ENCODE data around the gene MRM1. TPM values are rescaled to one million over a fixed set of nuclear protein-coding genes. Genes with fewer than 3 reads are reported as not detected.

The MRM1 gene
- total RNA-seq, 1 experiment from 2014 or later = 16.5 TPM

DNA sequence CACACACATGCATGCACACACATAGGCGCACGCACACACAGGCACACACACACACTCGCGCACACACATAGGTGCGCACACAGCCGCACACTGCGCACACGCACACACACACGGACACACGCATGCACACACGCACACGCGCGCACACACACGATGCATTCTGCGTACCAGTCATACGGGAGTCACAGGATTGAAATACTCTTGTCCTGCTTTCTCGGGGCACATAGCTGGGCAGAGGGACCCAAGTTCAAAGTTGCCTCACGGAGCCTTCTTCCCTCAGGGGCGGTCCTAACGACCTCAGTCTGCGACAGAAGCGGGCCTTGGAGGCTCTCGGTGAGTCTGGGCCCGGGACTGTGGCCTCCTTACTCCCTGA, 56.0 kb downstream of the MRM1 start:
- ATAC-seq (peak; percentile 58), DNase-seq (ENCODE audit: low spot score) (peak; percentile 29)
- Mint-ChIP-seq H3K27ac (no peak overlapping the region), H3K4me3 (peak overlapping the region; percentile 84), H3K27me3 (ENCODE audit: low read depth) (peaks cover 16% of the 10 kb centered on the region), H3K4me1 (peaks cover 6% of the 10 kb centered on the region), H3K9me3 (no peaks in the 10 kb centered on the region), H3K36me3 (no peaks in the 10 kb centered on the region)
- ChIA-PET POLR2A (no interaction called here), CTCF (interaction anchor here (0.5 to 2.3 kb wide), 18 partner anchors 9 to 359 kb away, joined by 3 to 20 read pairs (median 4); no protein-coding TSS in a partner anchor)
- TF ChIP-seq, protein P1, sequence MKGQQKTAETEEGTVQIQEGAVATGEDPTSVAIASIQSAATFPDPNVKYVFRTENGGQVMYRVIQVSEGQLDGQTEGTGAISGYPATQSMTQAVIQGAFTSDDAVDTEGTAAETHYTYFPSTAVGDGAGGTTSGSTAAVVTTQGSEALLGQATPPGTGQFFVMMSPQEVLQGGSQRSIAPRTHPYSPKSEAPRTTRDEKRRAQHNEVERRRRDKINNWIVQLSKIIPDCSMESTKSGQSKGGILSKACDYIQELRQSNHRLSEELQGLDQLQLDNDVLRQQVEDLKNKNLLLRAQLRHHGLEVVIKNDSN (CRISPR knock-in tag; IDR thresholded peaks at IDR 0.05) = no peak
- no peak for TF ChIP-seq ZNF317 (CRISPR knock-in tag; IDR thresholded peaks at IDR 0.05; ENCODE audit: borderline replicate concordance, low read depth)
- TF ChIP-seq, protein P2, sequence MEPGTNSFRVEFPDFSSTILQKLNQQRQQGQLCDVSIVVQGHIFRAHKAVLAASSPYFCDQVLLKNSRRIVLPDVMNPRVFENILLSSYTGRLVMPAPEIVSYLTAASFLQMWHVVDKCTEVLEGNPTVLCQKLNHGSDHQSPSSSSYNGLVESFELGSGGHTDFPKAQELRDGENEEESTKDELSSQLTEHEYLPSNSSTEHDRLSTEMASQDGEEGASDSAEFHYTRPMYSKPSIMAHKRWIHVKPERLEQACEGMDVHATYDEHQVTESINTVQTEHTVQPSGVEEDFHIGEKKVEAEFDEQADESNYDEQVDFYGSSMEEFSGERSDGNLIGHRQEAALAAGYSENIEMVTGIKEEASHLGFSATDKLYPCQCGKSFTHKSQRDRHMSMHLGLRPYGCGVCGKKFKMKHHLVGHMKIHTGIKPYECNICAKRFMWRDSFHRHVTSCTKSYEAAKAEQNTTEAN (CRISPR knock-in tag; IDR thresholded peaks at IDR 0.05) = peak; percentile 95; the same call in 1 of the 2 replicates
- TF ChIP-seq JUN (CRISPR knock-in tag; IDR thresholded peaks at IDR 0.05) = no peak

DNA sequence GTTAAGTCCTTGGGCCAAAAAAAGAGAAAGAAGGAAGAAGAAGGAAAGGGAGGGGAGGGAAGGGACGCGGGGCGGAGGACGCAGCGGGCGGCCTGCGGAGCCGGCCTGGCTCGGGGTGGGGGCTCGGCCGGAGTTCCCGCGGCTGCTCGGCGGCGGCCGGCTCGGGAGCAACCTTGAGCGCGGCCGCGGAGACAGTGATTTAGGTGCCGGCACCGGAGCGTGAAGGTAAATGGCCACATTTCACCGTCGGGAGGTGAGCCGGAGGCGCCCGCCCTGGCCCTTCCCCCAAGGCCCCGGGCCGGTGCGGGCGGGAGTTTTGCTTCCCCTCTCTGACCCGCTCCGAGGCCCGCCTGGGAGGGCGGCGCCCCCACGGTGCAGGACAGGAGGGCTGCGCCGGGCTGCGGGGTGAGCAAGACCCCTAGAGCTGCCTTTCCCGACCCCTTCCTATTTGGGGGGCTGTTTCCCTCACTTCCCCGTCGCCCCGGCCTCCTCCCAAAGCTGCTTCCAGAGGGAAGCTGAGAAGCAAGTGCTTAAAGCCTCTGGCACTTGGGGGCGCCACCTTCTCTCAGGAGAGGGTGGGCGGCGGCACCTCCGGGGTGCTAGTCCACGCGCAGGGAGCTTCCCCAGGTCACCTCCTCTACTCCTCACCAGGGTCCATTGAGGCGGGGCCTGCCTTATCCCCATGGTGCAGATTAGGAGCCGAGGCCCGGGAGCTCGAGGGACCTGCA, 56.5 kb downstream of the MRM1 start:
- ChIA-PET POLR2A (interaction anchor here (1.0 to 1.1 kb wide), 2 partner anchors 51 to 56 kb away, joined by 3 read pairs; partner anchors contain the start of gene MRM1), CTCF (interaction anchor here (0.5 to 2.3 kb wide), 39 partner anchors 9 to 389 kb away, joined by 3 to 20 read pairs (median 4); partner anchors contain the start of gene MRM1)
- Mint-ChIP-seq H3K9me3 (no peaks in the 10 kb centered on the region), H3K27ac (no peak overlapping the region), H3K4me1 (peaks cover 6% of the 10 kb centered on the region), H3K27me3 (ENCODE audit: low read depth) (peaks cover 16% of the 10 kb centered on the region), H3K4me3 (peak overlapping the region; percentile 84), H3K36me3 (no peaks in the 10 kb centered on the region)
- DNase-seq (ENCODE audit: low spot score) = peak; percentile 76
- TF ChIP-seq, protein P3, sequence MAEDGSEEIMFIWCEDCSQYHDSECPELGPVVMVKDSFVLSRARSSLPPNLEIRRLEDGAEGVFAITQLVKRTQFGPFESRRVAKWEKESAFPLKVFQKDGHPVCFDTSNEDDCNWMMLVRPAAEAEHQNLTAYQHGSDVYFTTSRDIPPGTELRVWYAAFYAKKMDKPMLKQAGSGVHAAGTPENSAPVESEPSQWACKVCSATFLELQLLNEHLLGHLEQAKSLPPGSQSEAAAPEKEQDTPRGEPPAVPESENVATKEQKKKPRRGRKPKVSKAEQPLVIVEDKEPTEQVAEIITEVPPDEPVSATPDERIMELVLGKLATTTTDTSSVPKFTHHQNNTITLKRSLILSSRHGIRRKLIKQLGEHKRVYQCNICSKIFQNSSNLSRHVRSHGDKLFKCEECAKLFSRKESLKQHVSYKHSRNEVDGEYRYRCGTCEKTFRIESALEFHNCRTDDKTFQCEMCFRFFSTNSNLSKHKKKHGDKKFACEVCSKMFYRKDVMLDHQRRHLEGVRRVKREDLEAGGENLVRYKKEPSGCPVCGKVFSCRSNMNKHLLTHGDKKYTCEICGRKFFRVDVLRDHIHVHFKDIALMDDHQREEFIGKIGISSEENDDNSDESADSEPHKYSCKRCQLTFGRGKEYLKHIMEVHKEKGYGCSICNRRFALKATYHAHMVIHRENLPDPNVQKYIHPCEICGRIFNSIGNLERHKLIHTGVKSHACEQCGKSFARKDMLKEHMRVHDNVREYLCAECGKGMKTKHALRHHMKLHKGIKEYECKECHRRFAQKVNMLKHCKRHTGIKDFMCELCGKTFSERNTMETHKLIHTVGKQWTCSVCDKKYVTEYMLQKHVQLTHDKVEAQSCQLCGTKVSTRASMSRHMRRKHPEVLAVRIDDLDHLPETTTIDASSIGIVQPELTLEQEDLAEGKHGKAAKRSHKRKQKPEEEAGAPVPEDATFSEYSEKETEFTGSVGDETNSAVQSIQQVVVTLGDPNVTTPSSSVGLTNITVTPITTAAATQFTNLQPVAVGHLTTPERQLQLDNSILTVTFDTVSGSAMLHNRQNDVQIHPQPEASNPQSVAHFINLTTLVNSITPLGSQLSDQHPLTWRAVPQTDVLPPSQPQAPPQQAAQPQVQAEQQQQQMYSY (CRISPR knock-in tag; IDR thresholded peaks at IDR 0.05) = no peak
- no peak for TF ChIP-seq MXD4 (CRISPR knock-in tag; IDR thresholded peaks at IDR 0.05; ENCODE audit: borderline replicate concordance)
- TF ChIP-seq NR3C1 (CRISPR knock-in tag; conservative IDR thresholded peaks at IDR 0.05; ENCODE audit: low read depth) = 0 out of 2 replicates have a peak, but pooled peaks have one; percentile 31
- peak; percentile 80 for TF ChIP-seq ZNF423 (CRISPR knock-in tag; IDR thresholded peaks at IDR 0.05)
- TF ChIP-seq, protein P4, sequence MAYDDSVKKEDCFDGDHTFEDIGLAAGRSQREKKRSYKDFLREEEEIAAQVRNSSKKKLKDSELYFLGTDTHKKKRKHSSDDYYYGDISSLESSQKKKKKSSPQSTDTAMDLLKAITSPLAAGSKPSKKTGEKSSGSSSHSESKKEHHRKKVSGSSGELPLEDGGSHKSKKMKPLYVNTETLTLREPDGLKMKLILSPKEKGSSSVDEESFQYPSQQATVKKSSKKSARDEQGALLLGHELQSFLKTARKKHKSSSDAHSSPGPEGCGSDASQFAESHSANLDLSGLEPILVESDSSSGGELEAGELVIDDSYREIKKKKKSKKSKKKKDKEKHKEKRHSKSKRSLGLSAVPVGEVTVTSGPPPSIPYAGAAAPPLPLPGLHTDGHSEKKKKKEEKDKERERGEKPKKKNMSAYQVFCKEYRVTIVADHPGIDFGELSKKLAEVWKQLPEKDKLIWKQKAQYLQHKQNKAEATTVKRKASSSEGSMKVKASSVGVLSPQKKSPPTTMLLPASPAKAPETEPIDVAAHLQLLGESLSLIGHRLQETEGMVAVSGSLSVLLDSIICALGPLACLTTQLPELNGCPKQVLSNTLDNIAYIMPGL (CRISPR knock-in tag; IDR thresholded peaks at IDR 0.05) = peak; percentile 92
- TF ChIP-seq, protein P5, sequence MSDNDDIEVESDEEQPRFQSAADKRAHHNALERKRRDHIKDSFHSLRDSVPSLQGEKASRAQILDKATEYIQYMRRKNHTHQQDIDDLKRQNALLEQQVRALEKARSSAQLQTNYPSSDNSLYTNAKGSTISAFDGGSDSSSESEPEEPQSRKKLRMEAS (CRISPR knock-in tag; IDR thresholded peaks at IDR 0.05) = peak; percentile 62
- TF ChIP-seq KAT7 (CRISPR knock-in tag; IDR thresholded peaks at IDR 0.05; ENCODE audit: borderline replicate concordance) = peak; percentile 60; the same call in 1 of the 2 replicates
- no peak for TF ChIP-seq RELA (CRISPR knock-in tag; IDR thresholded peaks at IDR 0.05; ENCODE audit: borderline replicate concordance)
- peak; percentile 72 for ATAC-seq

Other genes starting within 250 kb of the MRM1 start
- gene TBC1D3H, start 213.1 kb upstream of the MRM1 start, total RNA-seq (2021) = not detected in 3 replicates
- gene ZNHIT3, start 114.9 kb upstream of the MRM1 start, total RNA-seq (2021) = 44.4 to 47.3 TPM (median 47.0 TPM) in 3 replicates
- gene MYO19, start 66.7 kb upstream of the MRM1 start, total RNA-seq (2021) = 119 to 146 TPM (median 128 TPM) in 3 replicates
- gene PIGW, start 66.6 kb upstream of the MRM1 start, total RNA-seq (2021) = 14.6 to 21.7 TPM (median 15.1 TPM) in 3 replicates
- 38.1 to 49.6 TPM (median 42.0 TPM) in 3 replicates for gene GGNBP2, start 56.7 kb upstream of the MRM1 start, total RNA-seq (2021)
- 34.8 to 38.0 TPM (median 35.9 TPM) in 3 replicates for gene DHRS11, start 9.7 kb upstream of the MRM1 start, total RNA-seq (2021)

Data from WTC11 (cell line).